Measurements from ENCODE around the gene SLC16A3. TPM values are rescaled to one million over a fixed set of nuclear protein-coding genes. Genes with fewer than 3 reads are reported as not detected.

SLC16A3 gene
- total and polyA plus RNA-seq, 2 of the 4 experiments (the other 2 are of a cell fraction) = 49.1 to 181 TPM

- Histone ChIP-seq H3K23ac (ENCODE audit: low read depth, low read length) (peak overlapping the region; percentile 100), H2BK20ac (ENCODE audit: low read depth, low read length) (peak overlapping the region; percentile 100), H4K91ac (ENCODE audit: insufficient read depth, low read depth, low read length) (peak overlapping the region; percentile 100), H3K27me3 (ENCODE audit: control insufficient read depth, insufficient read depth, low read length) (no peaks in the 10 kb centered on the region), H3K36me3 (ENCODE audit: control insufficient read depth, insufficient read depth, low read length) (no peaks in the 10 kb centered on the region), H3K4me2 (ENCODE audit: low read depth, low read length) (peak overlapping the region; percentile 81), H2AK9ac (replicated peaks; ENCODE audit: low read depth, low read length, poor library complexity) (peak overlapping the region; percentile 100), H3K4ac (ENCODE audit: low read depth, low read length) (peak overlapping the region; percentile 100), H3K79me1 (ENCODE audit: low read depth in 1 of 2, low read length in 2 of 2) (peaks cover 18 to 73% of the 10 kb centered on the region in 2 experiments; a peak in 3 of 4 replicates), H3K9ac (ENCODE audit: low read depth, low read length) (peak overlapping the region; percentile 98), H4K20me1 (ENCODE audit: insufficient read depth, low read length) (no peaks in the 10 kb centered on the region), H2BK5ac (ENCODE audit: low read depth, low read length, poor library complexity, severe bottlenecking) (peak overlapping the region; percentile 100), H4K8ac (ENCODE audit: low read depth in 2 of 2, low read length in 2 of 2) (peak overlapping the region; percentile 98 to 100), H4K5ac (ENCODE audit: low read depth, low read length) (peak overlapping the region; percentile 100), H3K4me3 (ENCODE audit: insufficient read depth, low read depth, low read length) (no peak overlapping the region), H3K14ac (replicated peaks; ENCODE audit: low read depth, low read length) (peak overlapping the region; percentile 100), H2AFZ (replicated peaks; ENCODE audit: low read length, poor library complexity) (peak overlapping the region; percentile 88), H3K18ac (ENCODE audit: low read depth, low read length) (peak overlapping the region; percentile 100), H3K9me3 (ENCODE audit: control insufficient read depth, insufficient read depth, low read length) (no peaks in the 10 kb centered on the region), H3K9me1 (ENCODE audit: insufficient read depth, low read length) (peaks cover 34% of the 10 kb centered on the region), H2BK120ac (ENCODE audit: low read depth, low read length) (peak overlapping the region; percentile 100), H3K4me1 (ENCODE audit: control insufficient read depth, insufficient read depth, low read length) (peaks cover 46% of the 10 kb centered on the region), H2BK15ac (ENCODE audit: low read depth, low read length) (peak overlapping the region; percentile 100), H2AK5ac (ENCODE audit: low read depth, low read length) (peak overlapping the region; percentile 100), H3K27ac (ENCODE audit: insufficient read depth, low read length) (peak overlapping the region; percentile 100), H3K56ac (ENCODE audit: extremely low read depth, insufficient read depth, low read length) (peak overlapping the region; percentile 96)
- ChIA-PET POLR2A (ENCODE audit: unreplicated experiment) (no interaction called here), CTCF (no interaction called here)
- dilution Hi-C loops (cut with HindIII; ENCODE audit: low sequenced_read_pairs, unreplicated experiment) = no loop called here
- in situ Hi-C loops (cut with MboI; ENCODE audit: low sequenced_read_pairs) = no loop called here
- 0% methylated on average over 4 of the region's 21 CpGs; no CpG with 5 or more reads in 1 of the 2 experiments for WGBS, 2 experiments (ENCODE audit: extremely low coverage in 2 of 2, insufficient read length in 1 of 2)
- intact Hi-C loops (cut with micrococcal nuclease) = loop anchor here (2.0 kb wide), 1 partner anchor 13 kb away; no protein-coding TSS in a partner anchor
- no TSS peak for BruUV-seq (replicated peaks)
- ATAC-seq (ENCODE audit: low read depth) = peak; percentile 62
- DNase-seq = peak; percentile 90
- TF ChIP-seq FOS (IDR thresholded peaks at IDR 0.05; ENCODE audit: low read depth, low read length) (peak; percentile 82), CHD1 (IDR thresholded peaks at IDR 0.05; ENCODE audit: low read depth, low read length) (no peak), CTCF (conservative IDR thresholded peaks at IDR 0.05; ENCODE audit: low read depth, low read length) (no peak), RFX5 (IDR thresholded peaks at IDR 0.05; ENCODE audit: low read depth, low read length) (no peak), RCOR1 (IDR thresholded peaks at IDR 0.05; ENCODE audit: insufficient replicate concordance, low read length) (no peak), MXI1 (IDR thresholded peaks at IDR 0.05; ENCODE audit: borderline replicate concordance, low read depth, low read length) (no peak), USF2 (IDR thresholded peaks at IDR 0.05; ENCODE audit: low read depth, low read length) (no peak; the same call in 1 of the 2 replicates), SMC3 (IDR thresholded peaks at IDR 0.05; ENCODE audit: low read depth, low read length) (no peak), BHLHE40 (IDR thresholded peaks at IDR 0.05; ENCODE audit: low read depth, low read length) (no peak), MAZ (IDR thresholded peaks at IDR 0.05; ENCODE audit: borderline replicate concordance, low read depth, low read length) (peak; percentile 89), POLR2A (IDR thresholded peaks at IDR 0.05; ENCODE audit: low read depth, low read length) (no peak), NFE2L2 (IDR thresholded peaks at IDR 0.05; ENCODE audit: low read depth, low read length) (peak; percentile 82; the same call in 1 of the 2 replicates), RAD21 (IDR thresholded peaks at IDR 0.05; ENCODE audit: low read length) (no peak), ELK1 (IDR thresholded peaks at IDR 0.05; ENCODE audit: borderline replicate concordance, low read depth, low read length) (no peak), CEBPB (IDR thresholded peaks at IDR 0.05; ENCODE audit: low read depth, low read length) (peak; percentile 92)
Measured at GRCh38 chr17:82217530-82218204, 11.2 kb upstream of the SLC16A3 start.
